ENCODE data around the gene SLC25A10.
A peak's percentile ranks its signal among the peaks of the same experiment; 100 is the strongest.
"Not testable (repeated sequence)": the region's sequence is repeated elsewhere in the genome, so short reads cannot be mapped to it uniquely, and the experiment has no call there.

SLC25A10 gene

DNA sequence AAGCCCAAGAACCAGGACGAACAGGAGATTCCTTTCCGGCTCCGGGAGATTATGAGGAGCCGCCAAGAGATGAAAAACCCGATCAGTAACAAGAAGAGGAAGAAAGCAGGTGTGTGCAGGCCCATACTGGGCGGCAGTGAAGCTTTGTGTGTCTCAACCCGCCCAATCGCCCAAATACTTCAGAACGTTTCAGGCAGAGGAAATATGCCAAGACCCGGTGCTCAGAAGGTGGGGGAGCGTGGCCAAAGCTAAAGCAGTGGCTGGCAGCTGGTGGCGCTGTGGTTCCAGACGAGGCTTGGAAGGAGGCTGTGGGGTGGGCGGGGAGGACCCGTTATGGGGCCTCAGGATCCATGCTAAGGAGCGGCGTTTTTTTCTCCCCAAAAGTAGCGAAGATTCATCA, 44.3 kb upstream of the SLC25A10 start:
- TF ChIP-seq, protein P1, sequence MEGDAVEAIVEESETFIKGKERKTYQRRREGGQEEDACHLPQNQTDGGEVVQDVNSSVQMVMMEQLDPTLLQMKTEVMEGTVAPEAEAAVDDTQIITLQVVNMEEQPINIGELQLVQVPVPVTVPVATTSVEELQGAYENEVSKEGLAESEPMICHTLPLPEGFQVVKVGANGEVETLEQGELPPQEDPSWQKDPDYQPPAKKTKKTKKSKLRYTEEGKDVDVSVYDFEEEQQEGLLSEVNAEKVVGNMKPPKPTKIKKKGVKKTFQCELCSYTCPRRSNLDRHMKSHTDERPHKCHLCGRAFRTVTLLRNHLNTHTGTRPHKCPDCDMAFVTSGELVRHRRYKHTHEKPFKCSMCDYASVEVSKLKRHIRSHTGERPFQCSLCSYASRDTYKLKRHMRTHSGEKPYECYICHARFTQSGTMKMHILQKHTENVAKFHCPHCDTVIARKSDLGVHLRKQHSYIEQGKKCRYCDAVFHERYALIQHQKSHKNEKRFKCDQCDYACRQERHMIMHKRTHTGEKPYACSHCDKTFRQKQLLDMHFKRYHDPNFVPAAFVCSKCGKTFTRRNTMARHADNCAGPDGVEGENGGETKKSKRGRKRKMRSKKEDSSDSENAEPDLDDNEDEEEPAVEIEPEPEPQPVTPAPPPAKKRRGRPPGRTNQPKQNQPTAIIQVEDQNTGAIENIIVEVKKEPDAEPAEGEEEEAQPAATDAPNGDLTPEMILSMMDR (IDR thresholded peaks at IDR 0.05) = no peak
- Histone ChIP-seq H3K4me1 (ENCODE audit: control insufficient read depth in 1 of 2, insufficient read depth in 1 of 2, low read depth in 1 of 2, low read length in 1 of 2) (peaks cover 28 to 30% of the 10 kb centered on the region in 2 experiments), H3K36me3 (peaks cover 45% of the 10 kb centered on the region), H3K27me3 (no peaks in the 10 kb centered on the region), H3K9me3 (no peaks in the 10 kb centered on the region), H3K27ac (no peak overlapping the region), H3K4me3 (ENCODE audit: low read depth in 1 of 2, low read length in 1 of 2) (no peak overlapping the region)

DNA sequence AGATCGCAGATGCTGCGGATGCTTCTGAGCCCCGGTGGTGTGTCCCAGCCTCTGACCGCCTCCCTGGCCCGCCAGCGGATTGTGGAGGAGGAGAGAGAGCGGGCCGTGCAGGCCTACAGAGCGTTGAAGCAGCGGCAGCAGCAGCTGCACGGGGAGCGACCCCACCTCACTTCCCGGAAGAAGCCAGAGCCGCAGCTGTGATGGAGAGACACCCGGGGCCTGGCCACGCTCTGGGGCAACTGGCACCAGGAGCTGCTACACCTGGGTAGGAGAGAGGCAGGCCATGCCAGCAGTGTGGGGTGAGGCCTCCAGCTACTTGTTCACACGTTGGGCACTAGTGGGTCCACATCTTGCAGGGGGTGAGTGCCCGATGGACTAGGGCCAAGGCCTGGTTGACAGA, 39.6 kb upstream of the SLC25A10 start:
- H3K4me1 ChIP-seq (ENCODE audit: control insufficient read depth in 1 of 2, insufficient read depth in 1 of 2, low read depth in 1 of 2, low read length in 1 of 2) = peaks cover 9 to 10% of the 10 kb centered on the region in 2 experiments
- peaks cover 59% of the 10 kb centered on the region for H3K36me3 ChIP-seq
- H3K27me3 ChIP-seq = no peaks in the 10 kb centered on the region
- no peak overlapping the region for H3K27ac ChIP-seq
- TF ChIP-seq, protein P1 (IDR thresholded peaks at IDR 0.05) = no peak
- no peak overlapping the region for H3K4me3 ChIP-seq (ENCODE audit: low read depth in 1 of 2, low read length in 1 of 2)
- H3K9me3 ChIP-seq = no peaks in the 10 kb centered on the region

DNA sequence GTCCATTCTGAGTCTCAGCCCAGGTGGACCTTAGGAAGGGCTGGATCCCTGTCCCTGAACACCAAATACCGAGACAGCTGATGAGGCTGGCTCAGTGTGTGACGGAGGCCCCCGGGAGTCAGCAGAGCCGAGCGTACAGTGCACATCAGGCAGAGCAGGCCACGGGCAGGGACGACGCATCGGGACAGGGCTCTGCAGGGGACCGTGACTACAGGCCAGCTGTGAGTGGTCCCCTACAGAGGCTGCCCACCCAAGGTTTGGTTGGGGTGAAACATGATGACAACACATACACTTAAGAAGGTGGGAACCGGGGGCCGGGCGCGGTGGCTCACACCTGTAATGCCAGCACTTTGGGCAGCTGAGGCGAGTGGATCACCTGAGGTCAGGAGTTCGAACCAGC, 39.1 kb upstream of the SLC25A10 start:
- Histone ChIP-seq H3K36me3 (peaks cover 59% of the 10 kb centered on the region), H3K4me3 (ENCODE audit: low read depth in 1 of 2, low read length in 1 of 2) (no peak overlapping the region), H3K4me1 (ENCODE audit: control insufficient read depth in 1 of 2, insufficient read depth in 1 of 2, low read depth in 1 of 2, low read length in 1 of 2) (peaks cover 4 to 6% of the 10 kb centered on the region in 2 experiments), H3K27me3 (no peaks in the 10 kb centered on the region), H3K9me3 (no peaks in the 10 kb centered on the region), H3K27ac (no peak overlapping the region)
- TF ChIP-seq, protein P1 (IDR thresholded peaks at IDR 0.05) = no peak

DNA sequence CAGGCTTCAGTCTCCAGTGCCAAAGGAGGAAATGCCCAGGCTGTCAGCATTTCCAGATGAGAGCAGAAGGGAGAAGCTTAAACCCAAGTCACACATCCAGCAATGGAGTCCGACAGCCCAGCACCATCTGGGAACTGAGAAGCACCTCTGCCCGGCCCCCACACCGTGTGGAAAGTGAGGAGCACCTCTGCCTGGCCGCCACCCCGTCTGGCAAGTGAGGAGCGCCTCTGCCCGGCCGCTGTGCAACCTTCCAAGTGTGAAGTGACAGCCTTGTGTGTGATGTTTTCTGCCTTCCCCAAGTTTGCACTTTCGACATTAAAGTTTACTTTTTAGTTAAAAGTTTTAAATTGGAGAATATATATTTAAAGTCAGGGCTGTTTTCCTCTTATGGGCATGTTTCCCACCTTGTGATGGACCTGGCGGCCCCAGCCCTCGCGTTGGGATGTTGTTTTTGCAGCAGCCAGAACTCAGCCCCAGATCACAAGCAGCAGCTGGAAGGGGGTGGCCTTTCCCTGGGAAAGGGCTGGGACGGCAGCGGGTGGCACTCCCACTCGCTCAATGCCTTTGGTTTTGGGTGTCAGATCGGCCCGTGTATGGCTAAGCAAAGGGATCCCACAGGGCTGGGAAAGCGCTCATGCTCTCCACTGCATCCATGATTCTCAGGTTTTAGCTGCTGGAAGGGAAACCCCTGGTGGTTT, 38.4 kb upstream of the SLC25A10 start:
- H3K27ac ChIP-seq = no peak overlapping the region
- H3K36me3 ChIP-seq = peaks cover 55% of the 10 kb centered on the region
- TF ChIP-seq, protein P1 (IDR thresholded peaks at IDR 0.05) = no peak
- no peaks in the 10 kb centered on the region for H3K4me1 ChIP-seq (ENCODE audit: control insufficient read depth in 1 of 2, insufficient read depth in 1 of 2, low read depth in 1 of 2, low read length in 1 of 2)
- no peaks in the 10 kb centered on the region for H3K27me3 ChIP-seq
- no peak overlapping the region for H3K4me3 ChIP-seq (ENCODE audit: low read depth in 1 of 2, low read length in 1 of 2)
- no peaks in the 10 kb centered on the region for H3K9me3 ChIP-seq

DNA sequence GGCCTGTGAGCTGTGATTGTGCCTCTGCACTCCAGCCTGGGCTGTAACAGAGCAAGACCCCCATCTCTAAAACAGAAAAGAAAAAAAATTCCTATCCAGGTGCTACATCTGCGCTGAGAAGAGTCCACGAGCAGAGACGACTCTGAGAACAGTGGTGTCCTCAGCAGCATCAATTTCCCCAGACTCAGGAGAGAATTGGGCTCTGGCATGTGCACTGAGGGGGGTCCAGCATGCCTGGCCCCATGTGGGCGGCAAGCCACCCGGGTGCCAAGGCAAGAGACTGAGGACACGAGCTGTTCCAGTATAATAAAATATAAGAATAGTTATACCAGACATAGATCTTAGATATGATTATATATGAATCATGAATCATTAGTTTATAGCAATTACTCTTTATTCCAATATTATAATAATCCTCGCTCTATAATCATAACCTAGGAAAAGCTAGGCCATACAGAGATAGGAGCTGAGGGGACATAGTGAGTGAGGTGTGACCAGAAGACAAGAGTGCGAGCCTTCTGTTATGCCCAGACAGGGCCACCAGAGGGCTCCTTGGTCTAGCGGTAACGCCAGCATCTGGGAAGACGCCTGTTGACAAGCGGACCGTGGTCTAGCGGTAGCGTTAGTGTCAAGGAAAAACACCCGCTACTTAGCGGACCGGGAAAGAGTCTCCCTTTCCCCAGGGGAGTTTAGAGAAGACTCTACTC, 36.4 kb upstream of the SLC25A10 start:
- not testable (repeated sequence) for H3K27ac ChIP-seq; H3K9me3 ChIP-seq; H3K4me1 ChIP-seq (ENCODE audit: control insufficient read depth in 1 of 2, insufficient read depth in 1 of 2, low read depth in 1 of 2, low read length in 1 of 2); H3K4me3 ChIP-seq (ENCODE audit: low read depth in 1 of 2, low read length in 1 of 2); H3K27me3 ChIP-seq
- TF ChIP-seq, protein P1 (IDR thresholded peaks at IDR 0.05) = peak; percentile 43
- H3K36me3 ChIP-seq = peaks cover 40% of the 10 kb centered on the region
